ENCODE data around the gene GAGE12D. TPM values are rescaled to one million over a fixed set of nuclear protein-coding genes. Genes with fewer than 3 reads are reported as not detected.
"Not testable (repeated sequence)": the region's sequence is repeated elsewhere in the genome, so short reads cannot be mapped to it uniquely, and the experiment has no call there.

Gene GAGE12D
- total RNA-seq: not detected

GRCh38 chrX:49541433-49541832 is at the start of gene GAGE12D:
GAGE12D (plus strand) TSS chrX:49541733; CDS start chrX:49542888, 1,155 bp downstream.
- not testable (repeated sequence) for ATAC-seq

GRCh38 chrX:49531877-49532276 is 9.7 kb upstream of the GAGE12D start, which contains the start of gene GAGE12C:
GAGE12C (plus strand) TSS chrX:49532177; CDS start chrX:49533332, 1,155 bp downstream.
- not testable (repeated sequence) for ATAC-seq

- ATAC-seq: not testable (repeated sequence)
Measured at GRCh38 chrX:49550989-49551388, 9.5 kb downstream of the GAGE12D start, which contains the start of gene GAGE12E. GAGE12E (plus strand) TSS chrX:49551289; CDS start chrX:49552444, 1,155 bp downstream.

- ATAC-seq: not testable (repeated sequence)
Measured at GRCh38 chrX:49560542-49560941, 19.0 kb downstream of the GAGE12D start, which contains the start of gene GAGE12F. GAGE12F (plus strand) TSS chrX:49560842; CDS start chrX:49561997, 1,155 bp downstream.

- ATAC-seq: not testable (repeated sequence)
Measured at GRCh38 chrX:49568728-49569127, 27.2 kb downstream of the GAGE12D start.

GRCh38 chrX:49569152-49569551 is 27.6 kb downstream of the GAGE12D start:
- not testable (repeated sequence) for ATAC-seq

- not testable (repeated sequence) for ATAC-seq
Measured at GRCh38 chrX:49570100-49570499, 28.6 kb downstream of the GAGE12D start, which contains the start of gene GAGE12G. GAGE12G (plus strand) TSS chrX:49570400; CDS start chrX:49571555, 1,155 bp downstream.

GRCh38 chrX:49579649-49580048 is 38.1 kb downstream of the GAGE12D start, which contains the start of gene GAGE12H:
GAGE12H (plus strand) TSS chrX:49579949; CDS start chrX:49581104, 1,155 bp downstream.
- ATAC-seq: not testable (repeated sequence)

GRCh38 chrX:49589196-49589595 is 47.7 kb downstream of the GAGE12D start, which contains the start of gene GAGE2A:
GAGE2A (plus strand) TSS chrX:49589496; CDS start chrX:49590651, 1,155 bp downstream.
- ATAC-seq: not testable (repeated sequence)

- ATAC-seq: not testable (repeated sequence)
Measured at GRCh38 chrX:49589769-49590478, 48.4 kb downstream of the GAGE12D start.

- ATAC-seq: not testable (repeated sequence)
Measured at GRCh38 chrX:49590488-49590887, 49.0 kb downstream of the GAGE12D start.

Other genes with a start within 250 kb of the GAGE12D start
- gene GAGE10, start 238.1 kb upstream of the GAGE12D start, total RNA-seq: not detected
- not detected for gene GAGE12J, start 219.7 kb upstream of the GAGE12D start, total RNA-seq
- not detected for gene GAGE13, start 210.2 kb upstream of the GAGE12D start, total RNA-seq
- not detected for gene GAGE12C, start 9.6 kb upstream of the GAGE12D start, total RNA-seq
- not detected for gene GAGE12E, start 9.6 kb downstream of the GAGE12D start, total RNA-seq
- not detected for gene GAGE12F, start 19.1 kb downstream of the GAGE12D start, total RNA-seq
- gene GAGE12G, start 28.7 kb downstream of the GAGE12D start, total RNA-seq: not detected
- gene GAGE12H, start 38.2 kb downstream of the GAGE12D start, total RNA-seq: not detected
- gene GAGE2A, start 47.8 kb downstream of the GAGE12D start, total RNA-seq: not detected
- gene GAGE1, start 57.3 kb downstream of the GAGE12D start, total RNA-seq: not detected
- gene PAGE1, start 154.3 kb downstream of the GAGE12D start, total RNA-seq: not detected